Renal pelvis (tissue), 4 donors: Measurements from ENCODE around the gene INPP5K. TPM values are rescaled to one million over a fixed set of nuclear protein-coding genes. Genes with fewer than 3 reads are reported as not detected.

Source experiments
- DNase-seq: peaks from one replicate; pipeline ENCODE4 v3.0.0-alpha.2; 2013
- polyA plus RNA-seq, 3 donors: library from polyadenylated mRNA; unstranded; fragments of 120-200 nt; gene quantifications; one replicate each; pipeline ENCODE4 v1.2.1, GENCODE V29; 2013; ENCODE audit not compliant: insufficient read length in 3 of 3

The INPP5K gene
- polyA plus RNA-seq, 3 donors: 19.2 to 27.7 (median 25.6) TPM

DNA sequence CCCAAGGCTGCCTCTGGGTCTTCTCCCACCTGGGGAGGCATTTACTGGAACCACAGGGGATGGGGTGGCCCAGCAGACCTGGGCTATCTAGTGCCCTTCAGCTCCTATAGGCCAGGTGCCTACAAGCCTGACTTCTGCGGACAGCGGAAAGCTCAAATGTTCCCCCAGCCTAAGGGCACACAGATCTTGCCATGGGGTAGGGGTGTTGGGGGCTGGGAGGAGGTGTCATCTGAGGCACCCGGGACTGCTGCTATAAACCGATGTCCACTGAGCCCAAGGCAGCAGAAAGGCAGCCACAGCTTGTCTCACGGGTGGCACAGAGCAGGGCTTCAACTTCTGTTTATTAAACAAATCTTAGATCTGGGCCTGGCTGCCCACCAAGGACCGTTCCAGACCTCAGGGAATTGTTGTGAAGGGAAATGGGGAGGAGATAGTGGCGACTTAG is 27.6 kb downstream of the INPP5K start:
- DNase-seq: no peak

DNA sequence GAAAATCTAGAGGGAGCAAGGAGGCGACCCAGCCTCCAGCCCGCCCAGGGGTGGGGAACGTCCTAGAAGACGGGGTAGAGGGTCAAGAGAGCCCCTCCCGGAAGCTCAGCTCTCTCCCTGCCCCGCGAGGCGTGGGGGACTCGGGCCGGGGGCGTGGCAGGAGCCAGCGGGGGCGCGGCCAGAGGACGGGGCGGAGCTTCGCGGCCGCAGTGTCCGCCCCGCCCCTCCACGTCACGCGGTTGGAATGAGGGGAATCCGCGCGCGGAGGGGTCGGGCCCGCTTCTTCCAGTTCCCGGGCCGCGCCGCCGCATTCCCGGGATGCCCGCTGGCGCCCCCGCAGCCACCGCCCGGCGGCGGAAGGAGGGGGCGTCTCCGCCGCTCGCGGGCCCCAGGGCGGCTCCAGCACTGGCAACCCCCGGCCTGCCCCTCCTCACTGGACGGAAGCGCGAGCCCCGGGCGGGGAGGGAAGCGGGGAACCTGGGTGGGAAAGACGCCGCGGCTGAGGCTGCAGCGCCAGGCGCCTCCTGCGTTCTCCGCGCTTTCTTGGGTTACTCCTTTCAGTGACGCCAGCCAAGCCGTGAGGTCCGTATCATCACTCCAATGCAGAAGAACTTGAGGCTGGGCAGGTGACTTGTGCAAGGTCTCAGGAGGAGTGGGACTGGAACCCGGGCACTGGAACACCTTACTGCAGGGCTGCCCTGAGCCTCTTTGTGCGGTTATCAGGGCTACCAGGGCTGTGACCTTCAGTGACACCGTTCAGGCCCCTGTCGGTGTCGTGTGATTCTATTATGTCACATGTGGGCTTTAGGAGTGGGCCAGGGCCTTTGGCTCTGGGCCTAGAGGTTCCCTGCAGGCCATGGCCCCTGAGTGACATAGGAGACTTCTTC is 28.2 kb downstream of the INPP5K start:
- peak; percentile 88 for DNase-seq

DNA sequence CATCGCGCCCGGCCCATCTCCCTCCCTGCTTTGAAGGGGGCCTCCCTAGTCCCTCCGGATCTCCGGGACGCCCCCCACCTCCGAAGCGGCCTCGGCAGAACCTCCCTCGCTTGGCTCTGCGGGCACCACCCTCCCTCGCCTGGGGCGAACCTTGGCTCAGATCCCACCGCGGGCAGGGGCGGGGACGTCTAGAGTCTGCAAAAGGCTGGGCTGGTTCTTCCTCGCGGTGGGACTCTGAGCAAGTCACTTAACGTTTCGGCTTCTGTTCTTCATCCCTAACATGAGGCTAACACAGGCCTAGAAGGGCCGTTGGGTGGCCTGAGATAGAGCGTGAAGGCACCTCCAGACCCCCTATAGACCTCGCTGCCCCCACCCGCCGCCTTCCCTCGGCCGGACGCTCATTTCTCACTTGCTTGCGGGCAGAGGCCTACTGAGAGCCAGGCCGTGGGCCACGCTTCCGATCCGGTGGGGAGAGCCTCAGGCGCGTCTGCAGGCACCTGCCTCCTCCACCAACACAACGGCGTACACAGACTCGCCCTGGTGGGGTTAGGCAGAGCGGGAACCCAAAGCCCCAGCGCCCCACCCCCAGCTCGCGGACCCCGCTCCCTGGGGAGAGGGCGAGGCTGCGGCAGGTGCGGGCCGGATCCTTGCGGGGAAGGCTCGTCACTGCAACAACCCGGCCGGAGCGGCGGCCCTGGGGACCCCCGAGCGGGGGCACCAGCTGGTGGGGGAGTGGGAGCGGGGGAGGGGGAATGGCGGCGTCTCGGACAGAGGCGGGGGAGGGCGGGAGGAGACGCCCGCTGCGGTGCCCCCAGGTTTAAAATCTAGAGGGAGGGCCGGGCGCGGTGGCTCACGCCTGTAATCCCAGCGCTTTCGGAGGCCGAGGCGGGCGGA is 29.4 kb downstream of the INPP5K start:
- DNase-seq: peak; percentile 37

DNA sequence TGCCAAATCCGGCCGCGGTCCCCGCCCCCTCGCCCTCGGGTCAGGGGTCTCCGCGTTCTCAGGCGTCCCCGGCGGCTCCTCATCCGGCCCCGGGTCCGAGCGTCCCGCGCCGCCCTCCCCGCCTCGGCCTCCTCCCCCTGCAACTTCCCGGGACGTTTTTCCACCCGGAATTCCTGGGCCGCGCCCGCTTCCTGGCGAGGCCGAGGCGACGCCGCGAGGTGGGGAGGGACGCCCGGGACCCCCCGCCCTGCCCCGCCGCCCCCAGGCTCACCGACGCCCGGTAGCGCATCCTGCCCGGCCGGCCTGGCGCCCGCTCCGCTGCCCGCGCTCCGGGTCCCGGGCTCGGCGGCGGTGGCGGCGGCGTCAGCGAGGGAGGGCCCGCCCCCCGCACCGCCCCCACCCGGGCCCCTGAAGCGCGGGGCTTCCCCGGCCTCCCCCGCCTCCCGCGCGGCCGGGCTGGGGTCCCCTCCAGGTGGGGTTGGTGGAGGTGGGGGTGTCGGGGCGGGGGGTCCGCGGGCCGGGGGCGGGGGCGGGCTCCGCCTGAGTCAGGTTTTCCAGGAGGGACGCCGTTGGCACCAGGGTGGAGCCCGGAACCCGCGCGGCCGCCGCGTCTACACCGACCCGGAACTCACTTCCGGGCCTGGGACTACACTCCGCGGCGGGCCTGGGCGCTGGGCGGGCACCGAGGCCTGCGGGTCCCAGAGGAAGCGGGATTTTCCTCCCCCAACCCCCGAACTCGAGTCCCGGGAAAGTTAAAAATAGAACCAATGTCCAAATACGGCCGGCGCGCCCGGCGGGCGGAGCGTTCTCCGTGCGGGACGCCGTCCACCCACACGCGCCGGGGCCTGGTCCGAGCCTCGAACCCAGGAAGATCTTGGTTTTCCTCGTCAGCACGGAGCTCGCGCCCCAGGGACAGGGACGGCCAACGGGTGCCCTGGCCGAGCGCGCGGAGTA is 30.7 kb downstream of the INPP5K start:
- DNase-seq: peak; percentile 48

DNA sequence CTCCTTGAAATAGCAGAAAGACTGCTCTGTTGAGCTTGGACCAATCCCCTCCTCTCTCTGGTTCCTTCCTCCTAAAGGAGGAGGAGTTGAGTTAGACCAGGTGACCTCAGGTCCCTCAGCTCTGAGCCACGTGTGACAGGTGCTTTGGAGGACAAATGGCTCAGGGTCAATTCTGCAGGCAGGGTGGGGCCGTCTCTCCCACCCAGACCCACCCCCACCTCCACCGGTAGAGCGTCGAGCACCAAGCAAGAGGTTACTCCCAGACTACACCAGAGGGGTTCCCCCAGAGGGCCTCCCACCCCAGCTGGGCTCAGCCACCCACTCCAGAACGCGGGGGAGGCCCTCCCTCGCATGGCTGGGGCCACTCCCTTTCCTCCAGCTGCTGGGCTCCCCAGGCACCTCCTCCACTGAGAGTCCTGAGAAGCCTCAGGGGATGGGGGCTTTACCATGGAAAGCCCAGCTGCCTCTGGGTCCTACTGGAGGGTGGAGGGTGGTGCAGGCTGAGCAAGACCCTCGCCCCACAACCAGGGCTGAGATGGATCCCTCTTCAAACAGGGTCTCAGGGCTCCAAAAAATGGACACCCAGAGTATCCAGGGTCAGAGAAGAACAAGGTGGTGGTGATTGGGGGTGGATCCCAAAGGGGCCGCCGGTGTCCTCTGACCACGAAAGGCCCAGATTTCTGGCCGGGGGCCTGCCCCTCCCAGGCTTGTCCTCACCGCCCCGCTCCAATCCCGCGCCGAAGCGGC is 31.6 kb downstream of the INPP5K start:
- peak; percentile 84 for DNase-seq

DNA sequence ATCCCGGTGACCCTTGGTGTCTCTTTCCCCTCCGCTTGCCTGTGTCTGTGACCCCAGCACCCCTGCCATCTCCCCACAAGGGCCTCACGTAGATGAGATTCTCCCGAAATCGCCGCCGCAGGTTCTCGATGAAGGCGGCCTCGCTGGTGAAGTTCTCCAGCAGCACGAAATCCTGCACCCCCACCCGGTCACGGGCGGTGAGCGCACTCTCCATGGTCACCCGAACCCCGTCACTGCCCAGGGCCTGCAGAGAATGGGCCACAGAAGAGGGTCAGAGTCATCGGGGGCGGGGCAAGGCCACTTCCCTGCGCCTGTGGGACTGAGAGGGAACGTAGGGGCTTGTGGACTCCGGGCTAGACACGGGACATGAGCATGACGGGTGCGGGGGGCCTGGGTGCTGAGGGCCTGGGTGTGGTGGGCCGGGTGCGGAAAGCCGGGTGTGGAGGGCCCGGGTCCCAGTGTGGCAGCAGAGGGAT is 32.3 kb downstream of the INPP5K start:
- DNase-seq: no peak

DNA sequence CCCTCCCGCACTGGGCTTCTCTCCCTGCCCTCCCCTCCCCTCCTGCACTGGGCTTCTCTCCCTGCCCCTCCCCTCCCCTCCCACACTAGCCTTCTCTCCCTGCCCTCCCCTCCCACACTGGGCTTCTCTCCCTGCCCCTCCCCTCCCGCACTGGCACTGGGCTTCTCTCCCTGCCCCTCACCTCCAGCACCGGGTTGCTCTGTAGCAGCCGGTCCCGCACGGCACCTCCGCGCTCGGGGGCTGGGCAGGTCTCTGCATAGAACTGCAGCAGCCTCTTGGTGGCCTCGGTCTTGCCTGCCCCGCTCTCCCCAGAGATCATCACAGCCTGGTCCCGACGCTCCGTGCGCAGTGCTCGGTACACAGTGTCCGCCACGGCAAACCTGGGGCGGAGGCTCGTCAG is 33.7 kb downstream of the INPP5K start:
- DNase-seq: no peak

DNA sequence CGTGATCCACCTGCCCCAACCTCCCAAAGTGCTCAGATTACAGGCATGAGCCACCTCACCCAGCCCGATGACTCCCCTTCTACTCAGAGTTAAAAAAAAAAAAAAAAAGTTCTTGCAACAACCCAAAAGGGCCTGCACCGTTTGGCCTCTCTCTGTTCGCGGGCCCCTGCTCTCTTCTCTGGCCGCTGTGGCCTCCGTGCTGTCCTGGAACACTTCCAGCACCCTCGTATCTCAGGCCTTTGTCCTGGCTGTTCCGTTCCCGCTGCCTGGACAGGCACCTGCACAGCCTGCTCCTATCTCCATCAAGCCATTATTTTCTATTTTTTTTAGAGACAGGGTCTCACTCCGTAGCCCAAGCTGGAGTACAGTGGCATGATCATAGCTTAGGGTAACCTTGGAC is 34.7 kb downstream of the INPP5K start:
- DNase-seq: no peak

DNA sequence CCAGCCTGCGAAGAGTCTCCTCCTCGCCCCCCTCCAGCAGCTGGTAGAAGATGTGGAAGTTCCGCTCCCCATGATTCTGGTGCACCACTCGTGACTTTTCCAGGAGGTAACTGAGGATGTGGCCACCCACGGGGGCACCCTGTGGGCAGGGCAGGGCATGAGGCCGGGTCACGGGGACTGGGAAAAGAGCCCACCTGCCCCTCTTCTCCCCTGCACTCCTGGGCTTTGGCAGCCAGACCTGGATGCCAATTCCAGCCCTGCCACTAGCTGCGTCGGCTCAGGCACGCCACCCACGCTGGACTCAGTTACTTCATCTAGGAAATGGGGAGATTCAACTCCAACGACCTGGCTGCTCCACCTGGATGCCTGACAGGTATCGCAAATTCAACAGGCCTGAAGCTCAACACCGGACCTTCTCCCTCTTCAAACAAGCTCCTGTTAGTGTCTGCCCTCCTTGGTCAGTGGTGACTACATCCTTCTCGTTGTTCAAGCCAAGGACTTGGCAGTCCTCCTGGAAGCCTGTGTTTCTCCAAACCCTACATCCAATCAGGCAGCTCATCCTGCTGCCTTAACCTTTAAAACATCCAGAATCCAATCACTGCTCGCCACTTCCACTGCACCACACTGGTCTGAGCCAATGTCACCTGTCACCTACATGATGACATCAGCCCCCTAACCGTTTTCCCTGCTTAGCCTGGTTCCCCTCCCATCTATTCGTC is 35.5 kb downstream of the INPP5K start:
- no peak for DNase-seq

DNA sequence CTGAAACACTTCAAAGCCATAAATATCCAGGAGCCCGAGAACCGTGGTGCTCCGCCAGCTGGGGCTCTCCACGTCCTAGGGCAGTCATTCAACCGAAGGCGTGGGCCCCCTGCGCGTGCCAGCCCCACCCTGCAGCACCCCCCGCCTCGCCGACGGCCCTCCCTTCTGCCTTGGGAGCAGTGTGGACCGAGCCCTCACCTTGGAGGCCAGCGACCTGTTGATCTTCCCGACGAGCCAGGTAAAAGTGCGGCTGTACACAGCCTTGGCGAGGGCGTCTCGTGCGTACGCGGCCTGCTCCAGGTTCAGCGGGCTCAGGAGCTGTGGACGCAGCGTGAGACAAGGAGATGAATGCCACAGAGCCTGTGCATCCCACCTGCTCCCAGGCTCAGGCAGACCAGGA is 38.0 kb downstream of the INPP5K start:
- no peak for DNase-seq

DNA sequence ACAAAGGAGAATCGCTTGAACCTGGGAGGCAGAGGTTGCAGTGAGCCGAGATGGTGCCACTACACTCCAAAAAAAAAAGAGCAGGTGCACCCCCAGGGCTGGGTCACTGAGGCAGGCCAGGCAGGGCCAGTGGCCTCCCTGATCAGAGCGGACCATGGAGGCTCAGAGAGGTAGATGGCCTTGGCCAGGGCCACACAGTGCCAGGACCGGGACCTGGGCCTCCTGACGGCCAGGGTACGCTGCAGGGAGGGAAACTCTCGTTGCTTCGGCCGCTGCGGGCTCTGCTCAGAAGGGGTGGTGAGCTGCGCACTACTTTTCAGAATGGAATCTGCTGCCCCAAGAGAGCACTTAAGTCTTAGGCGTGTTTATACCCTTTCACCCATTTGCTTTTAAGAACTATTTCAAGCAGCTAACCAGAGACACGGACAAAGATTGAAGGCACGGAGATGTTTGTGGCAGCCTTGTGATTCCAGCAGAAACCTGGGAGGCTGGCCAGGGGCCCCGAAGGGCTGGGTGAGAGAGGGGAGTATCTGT is 41.0 kb downstream of the INPP5K start:
- DNase-seq: no peak

DNA sequence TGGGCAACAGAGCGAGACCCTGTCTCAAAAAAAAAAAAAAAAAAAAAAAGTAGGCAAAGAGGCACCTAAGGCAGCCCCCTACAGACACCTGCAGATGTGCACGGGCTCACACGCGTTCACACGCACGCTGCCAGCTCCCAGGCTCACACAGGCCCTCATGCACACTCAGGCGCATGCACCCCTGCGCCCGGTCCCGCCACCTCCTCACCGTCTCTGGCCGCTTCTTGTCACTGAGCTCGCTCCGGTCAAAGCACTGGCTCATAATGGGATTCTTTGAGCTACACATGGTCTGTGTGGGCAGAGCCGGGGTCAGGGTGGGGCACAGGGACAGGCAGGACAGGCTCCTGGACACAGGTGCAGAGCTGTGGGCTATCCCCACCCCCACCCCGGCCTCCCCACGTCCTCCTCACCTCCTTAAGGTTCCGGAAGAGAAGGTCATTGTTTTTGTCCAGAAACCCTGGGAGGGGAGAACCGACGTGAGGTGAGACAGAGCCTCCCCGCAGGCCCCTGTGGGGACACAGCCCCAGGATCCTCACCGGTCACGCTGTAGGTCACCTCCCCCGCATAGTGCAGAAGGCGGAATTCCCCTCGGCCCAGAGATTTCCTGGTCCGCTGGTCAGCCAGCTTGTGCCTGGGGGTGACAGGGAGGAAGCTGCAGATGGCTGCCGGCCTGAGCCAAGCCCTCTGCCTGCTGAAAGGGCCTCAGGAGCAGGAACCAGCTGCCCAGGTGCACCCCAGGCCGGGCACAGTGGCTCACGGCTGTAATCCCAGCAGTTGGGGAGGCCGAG is 41.8 kb downstream of the INPP5K start:
- DNase-seq: peak; percentile 49

DNA sequence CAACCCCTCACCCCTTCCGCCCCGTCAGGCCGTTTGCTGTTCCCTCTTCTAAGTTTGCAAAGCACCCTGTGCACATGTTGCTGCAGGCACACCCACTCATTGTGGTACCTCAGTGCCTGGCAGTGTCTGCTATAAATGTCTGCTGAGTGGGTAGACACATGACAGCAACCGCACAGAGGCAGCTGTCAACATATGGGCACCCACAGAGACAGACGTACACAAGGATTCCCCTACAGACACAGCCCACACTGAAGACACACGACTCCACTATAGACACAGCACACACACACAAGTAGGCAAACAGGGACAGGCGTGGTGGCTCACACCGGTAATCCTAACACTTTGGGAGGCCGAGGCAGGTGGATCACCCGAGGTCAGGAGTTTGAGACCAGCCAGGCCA is 42.6 kb downstream of the INPP5K start:
- DNase-seq: no peak

DNA sequence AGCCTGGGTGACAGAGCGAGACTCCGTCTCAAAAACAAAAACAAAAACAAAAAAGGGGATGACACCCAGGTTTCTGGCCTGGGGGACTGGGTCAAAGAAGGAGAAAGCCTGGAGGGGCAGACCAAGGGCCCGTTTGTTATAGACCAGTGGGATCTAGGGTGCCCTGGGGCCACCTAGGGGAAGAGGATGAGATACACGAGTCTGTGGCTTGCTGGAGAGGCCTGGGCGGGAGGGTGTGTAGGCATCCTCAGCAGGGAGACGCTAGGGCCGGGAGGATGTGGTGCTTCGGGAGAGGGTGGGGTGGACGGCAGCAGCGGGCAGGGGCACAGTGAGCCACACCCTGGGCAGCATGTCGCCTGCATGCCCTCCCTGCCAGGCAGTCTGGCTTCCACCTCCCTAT is 43.2 kb downstream of the INPP5K start:
- DNase-seq: no peak

DNA sequence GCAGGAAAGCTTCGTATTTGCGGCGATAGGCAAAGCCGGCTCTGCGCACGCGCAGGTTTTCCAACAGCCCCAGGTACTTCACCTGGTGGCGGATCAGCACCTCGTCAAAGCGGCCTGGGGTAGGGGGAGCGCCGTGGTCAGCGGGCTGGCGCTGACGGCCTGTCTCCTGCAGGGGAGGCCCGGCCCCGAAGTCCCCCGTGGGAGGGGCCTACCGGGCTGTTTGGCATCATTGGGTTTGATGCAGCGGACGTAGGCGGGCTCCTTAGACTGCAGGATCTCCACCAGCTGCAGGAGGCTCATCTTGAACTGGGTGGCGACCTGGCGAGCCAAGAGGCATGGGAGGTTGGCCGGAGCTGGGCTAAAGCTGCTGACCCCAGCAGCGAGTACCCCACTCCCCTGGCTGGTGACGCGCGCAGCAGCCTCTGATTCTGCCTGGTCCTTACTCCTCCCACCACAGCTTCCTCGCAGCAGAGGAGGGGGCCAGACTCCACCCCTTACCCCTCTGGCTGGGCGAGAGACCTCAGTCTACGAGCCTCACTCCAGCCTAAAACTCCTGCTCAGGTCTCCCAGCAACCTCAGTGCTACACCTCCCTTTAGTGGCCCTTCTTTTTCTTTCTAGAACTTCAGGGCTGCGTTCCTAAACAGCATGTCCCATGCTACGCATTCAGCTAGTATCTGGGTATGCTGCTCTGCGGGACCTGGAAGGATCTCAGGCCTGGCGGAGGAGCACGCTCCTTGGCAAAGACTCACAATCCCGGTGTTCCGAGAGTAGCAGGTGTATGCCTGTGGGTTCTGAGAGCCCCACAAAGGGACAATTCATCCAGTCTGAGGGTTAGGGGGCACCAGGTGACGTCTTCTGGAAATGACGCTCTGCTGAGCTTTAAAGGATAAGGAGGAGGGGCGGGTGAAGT is 44.2 kb downstream of the INPP5K start:
- DNase-seq: peak; percentile 46

DNA sequence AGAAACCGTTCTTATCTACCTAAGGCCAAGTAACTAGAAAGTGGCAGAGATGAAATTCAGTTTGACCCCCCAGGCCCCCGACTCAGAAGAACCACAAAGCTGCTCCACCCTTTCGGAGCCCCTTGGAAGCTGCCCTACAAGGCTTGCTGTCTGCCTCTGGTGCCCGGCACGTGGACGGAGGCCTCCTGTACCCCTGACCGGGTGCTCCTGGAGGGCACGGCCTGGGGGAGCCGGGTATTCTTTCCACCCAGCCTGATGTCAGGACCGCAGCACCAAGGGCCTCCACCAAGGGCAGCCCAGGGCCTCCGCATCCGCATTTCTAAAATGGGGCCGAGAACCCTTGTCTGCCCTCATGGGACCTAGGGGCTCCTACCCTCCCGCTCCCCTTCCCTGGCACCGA is 44.9 kb downstream of the INPP5K start:
- DNase-seq: no peak

DNA sequence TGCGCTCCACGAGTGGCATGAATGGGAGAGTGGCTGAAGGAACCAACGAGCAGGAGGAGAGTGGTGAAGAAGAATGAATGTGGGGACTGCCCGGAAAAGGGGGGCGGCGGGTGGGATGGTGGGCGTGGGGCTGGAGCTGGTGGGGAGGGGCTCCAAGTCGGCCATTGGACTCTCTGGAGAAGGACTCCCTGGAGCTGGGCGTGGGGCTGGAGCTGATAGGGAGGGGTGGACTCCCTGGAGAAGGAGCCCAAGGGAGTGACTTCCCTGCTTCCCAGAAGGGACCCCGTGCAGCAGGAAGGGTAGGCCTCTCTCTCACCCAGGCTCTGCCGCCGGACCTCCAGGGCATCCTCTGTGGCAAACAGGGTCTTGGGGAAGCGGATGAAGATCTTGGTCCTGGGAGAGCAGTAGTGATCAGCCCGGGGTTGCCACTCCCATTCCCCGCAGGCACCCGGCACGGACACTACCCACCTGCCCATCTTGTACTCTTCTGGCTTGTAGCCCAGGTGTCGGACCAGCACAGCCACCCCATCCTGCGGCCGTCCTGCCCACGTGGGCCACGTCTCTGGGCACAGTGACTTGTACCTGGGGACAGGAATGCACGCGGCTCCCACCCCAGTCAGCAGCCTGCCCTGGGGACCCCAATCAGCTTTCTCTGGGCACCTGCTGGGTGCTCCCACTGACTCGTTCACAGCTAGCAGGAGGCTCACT is 45.5 kb downstream of the INPP5K start:
- DNase-seq: no peak
